Astrocyte (in vitro differentiated cells and primary cell): ENCODE measurements around the gene KCTD19.

Experiments used
- EZH2 ChIP-seq: IDR thresholded peaks from 2 replicates; pipeline ENCODE4 v1.6.1; 2012; ENCODE audit warnings: mild to moderate bottlenecking, low read length, inconsistent platforms; ENCODE audit not compliant: insufficient read depth
- TF ChIP-seq, protein P1 (sequence below): IDR thresholded peaks from 2 replicates; pipeline ENCODE4 v1.5.1; 2011; ENCODE audit warnings: low read depth, mild to moderate bottlenecking, inconsistent platforms, low read length, moderate library complexity; ENCODE audit not compliant: insufficient read depth

DNA sequence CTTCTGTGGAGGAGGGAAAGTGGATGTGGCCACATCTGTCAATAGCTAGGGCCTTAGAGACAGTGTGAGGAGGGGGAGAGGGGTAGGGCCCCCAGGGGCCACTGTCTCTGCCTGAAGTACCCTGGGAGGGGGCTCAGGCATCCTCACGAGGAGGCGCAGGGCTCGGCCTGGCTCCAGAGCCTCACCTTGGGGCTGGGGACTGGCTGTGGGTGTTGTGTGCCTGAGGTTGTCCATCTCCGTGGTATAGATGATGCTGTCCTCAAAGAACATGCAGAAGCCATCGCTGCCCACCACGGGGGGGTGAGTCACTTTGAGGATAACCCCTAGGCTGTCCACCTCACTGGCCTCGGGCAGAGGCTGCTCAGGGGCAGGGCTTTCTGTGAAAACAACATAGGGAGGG lies 35.1 kb downstream of the KCTD19 start:
- TF ChIP-seq, protein P1, sequence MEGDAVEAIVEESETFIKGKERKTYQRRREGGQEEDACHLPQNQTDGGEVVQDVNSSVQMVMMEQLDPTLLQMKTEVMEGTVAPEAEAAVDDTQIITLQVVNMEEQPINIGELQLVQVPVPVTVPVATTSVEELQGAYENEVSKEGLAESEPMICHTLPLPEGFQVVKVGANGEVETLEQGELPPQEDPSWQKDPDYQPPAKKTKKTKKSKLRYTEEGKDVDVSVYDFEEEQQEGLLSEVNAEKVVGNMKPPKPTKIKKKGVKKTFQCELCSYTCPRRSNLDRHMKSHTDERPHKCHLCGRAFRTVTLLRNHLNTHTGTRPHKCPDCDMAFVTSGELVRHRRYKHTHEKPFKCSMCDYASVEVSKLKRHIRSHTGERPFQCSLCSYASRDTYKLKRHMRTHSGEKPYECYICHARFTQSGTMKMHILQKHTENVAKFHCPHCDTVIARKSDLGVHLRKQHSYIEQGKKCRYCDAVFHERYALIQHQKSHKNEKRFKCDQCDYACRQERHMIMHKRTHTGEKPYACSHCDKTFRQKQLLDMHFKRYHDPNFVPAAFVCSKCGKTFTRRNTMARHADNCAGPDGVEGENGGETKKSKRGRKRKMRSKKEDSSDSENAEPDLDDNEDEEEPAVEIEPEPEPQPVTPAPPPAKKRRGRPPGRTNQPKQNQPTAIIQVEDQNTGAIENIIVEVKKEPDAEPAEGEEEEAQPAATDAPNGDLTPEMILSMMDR, result no peak
- TF ChIP-seq EZH2, result no peak
